Gastroesophageal sphincter (tissue), 4 donors: ENCODE results near the gene ALAS2. TPM values are rescaled to one million over a fixed set of nuclear protein-coding genes. Genes with fewer than 3 reads are reported as not detected.
"Not testable (repeated sequence)": the region's sequence is repeated elsewhere in the genome, so short reads cannot be mapped to it uniquely, and the experiment has no call there.

Experiments used
- ATAC-seq: fragments of 150-250 bp; one replicate; pipeline ENCODE4 v1.9.1; 2016; ENCODE audit warnings: mild to moderate bottlenecking, moderate library complexity
- H3K27ac ChIP-seq, 4 donors: fragments of 200-600 bp; sonication (generic) in 3 of 4; 1 replicate in 3 of 4; 2 replicates in 1 of 4; pipeline ENCODE4 v1.5.1; 2016 to 2019
- H3K27me3 ChIP-seq: fragments of 200-600 bp; sonication (generic); one replicate; pipeline ENCODE4 v1.5.1; 2019
- H3K36me3 ChIP-seq, 2 donors: fragments of 200-600 bp; sonication (generic); one replicate each; pipeline ENCODE4 v1.5.1; 2019; ENCODE audit warnings: control low read depth in 1 of 2
- H3K4me1 ChIP-seq, 3 donors: fragments of 200-600 bp; sonication (generic); 1 replicate in 2 of 3; 2 replicates in 1 of 3; pipeline ENCODE4 v1.5.1; 2016 to 2019; ENCODE audit warnings: control low read depth in 2 of 3
- H3K4me3 ChIP-seq, 2 donors: fragments of 200-600 bp; sonication (generic); one replicate each; pipeline ENCODE4 v1.5.1; 2019; ENCODE audit warnings: mild to moderate bottlenecking in 1 of 2, moderate library complexity in 1 of 2
- H3K9me3 ChIP-seq, 3 donors: fragments of 200-600 bp; sonication (generic); one replicate each; pipeline ENCODE4 v1.5.1; 2017 to 2019; ENCODE audit warnings: control low read depth in 2 of 3
- CTCF ChIP-seq, 4 experiments: fragments of 200-600 bp in 2 of 4; fragments of 450-650 bp in 2 of 4; sonication (generic) in 1 of 4; IDR thresholded peaks; one replicate each; pipeline ENCODE4 v1.5.1; 2017 to 2019; ENCODE audit warnings: antibody characterized with exemption in 4 of 4, mild to moderate bottlenecking in 2 of 4, moderate library complexity in 2 of 4
- EP300 ChIP-seq: sonication (generic); formaldehyde crosslinking; IDR thresholded peaks from one replicate; pipeline ENCODE4 v1.6.1; 2017; ENCODE audit warnings: antibody characterized with exemption, mild to moderate bottlenecking
- POLR2A ChIP-seq, 2 donors: fragments of 450-650 bp; IDR thresholded peaks; one replicate each; pipeline ENCODE4 v1.6.1; 2017; ENCODE audit warnings: antibody characterized with exemption in 2 of 2, mild to moderate bottlenecking in 2 of 2, moderate library complexity in 1 of 2
- POLR2AphosphoS5 ChIP-seq: sonication (generic); formaldehyde crosslinking; IDR thresholded peaks from one replicate; pipeline ENCODE4 v1.6.1; 2017; ENCODE audit warnings: antibody characterized with exemption
- WGBS, 2 donors: methylation state at CpG; one replicate each; pipeline ENCODE4 v1.1.5; 2018; ENCODE audit warnings: low coverage in 1 of 2; 5-methylcytosine and 5-hydroxymethylcytosine counted together
- total RNA-seq, 4 donors: library from RNA; depleted of rRNA; stranded (reverse); fragments of >200 nt; gene quantifications; one replicate each; pipeline ENCODE4 v1.1.0, GENCODE V29; 2016

The ALAS2 gene
- total RNA-seq, 4 donors from 2014 or later, result 0.39 to 2.2 (median 1.4) TPM; not detected in 1

- H3K9me3 ChIP-seq, result no peaks in the 10 kb centered on the region
- no peaks in the 10 kb centered on the region for H3K27me3 ChIP-seq
- no peak for TF ChIP-seq CTCF (IDR thresholded peaks at IDR 0.05)
- TF ChIP-seq EP300, result no peak
- no peak for TF ChIP-seq POLR2AphosphoS5
- TF ChIP-seq POLR2A (IDR thresholded peaks at IDR 0.05), result no peak
- H3K4me1 ChIP-seq, result peaks cover 0 to 5% (median 0%) of the 10 kb centered on the region in 3 donors
- no peak overlapping the region for H3K4me3 ChIP-seq
- no peaks in the 10 kb centered on the region for H3K36me3 ChIP-seq
- 44 to 86% methylated on average over 4 of the region's 6 CpGs for WGBS, 2 donors
- ATAC-seq, result no peak
- no peak overlapping the region for H3K27ac ChIP-seq
Measured at GRCh38 chrX:54994668-54995351, 36.0 kb downstream of the ALAS2 start.

GRCh38 chrX:54994099-54994498 lies 36.7 kb downstream of the ALAS2 start, which contains the start of gene PFKFB1:
Gene PFKFB1, minus strand, starts transcription at chrX:54994188. Its CDS starts 181 bp downstream, at chrX:54994007.
- TF ChIP-seq EP300 (no peak), POLR2A (IDR thresholded peaks at IDR 0.05) (no peak), CTCF (IDR thresholded peaks at IDR 0.05) (no peak), POLR2AphosphoS5 (no peak)
- Histone ChIP-seq H3K4me3 (no peak within 1 kb of the TSS), H3K27ac (no peak within 1 kb of the TSS), H3K9me3 (no peaks in the 10 kb centered on the region), H3K4me1 (peaks cover 0 to 2% (median 0%) of the 10 kb centered on the region in 3 donors), H3K36me3 (no peaks in the 10 kb centered on the region), H3K27me3 (no peaks in the 10 kb centered on the region)
- WGBS, 2 donors, result no CpG with 5 or more reads among the region's 2 CpGs
- no peak for ATAC-seq

GRCh38 chrX:54992911-54993622 lies 37.7 kb downstream of the ALAS2 start:
- TF ChIP-seq EP300 (no peak), CTCF (IDR thresholded peaks at IDR 0.05) (no peak), POLR2AphosphoS5 (no peak), POLR2A (IDR thresholded peaks at IDR 0.05) (no peak)
- no peak for ATAC-seq
- Histone ChIP-seq H3K27ac (no peak overlapping the region), H3K27me3 (no peaks in the 10 kb centered on the region), H3K36me3 (no peaks in the 10 kb centered on the region), H3K9me3 (no peaks in the 10 kb centered on the region), H3K4me1 (no peaks in the 10 kb centered on the region), H3K4me3 (no peak overlapping the region)
- 100% methylated on average over 1 of the region's 1 CpG; no CpG with 5 or more reads in 1 of the 2 donors for WGBS, 2 donors

- Histone ChIP-seq H3K4me3 (no peak overlapping the region), H3K27ac (no peak overlapping the region), H3K4me1 (no peaks in the 10 kb centered on the region), H3K9me3 (no peaks in the 10 kb centered on the region), H3K36me3 (no peaks in the 10 kb centered on the region), H3K27me3 (no peaks in the 10 kb centered on the region)
- TF ChIP-seq POLR2AphosphoS5, result no peak
- no peak for TF ChIP-seq POLR2A (IDR thresholded peaks at IDR 0.05)
- TF ChIP-seq EP300, result no peak
- no peak for TF ChIP-seq CTCF (IDR thresholded peaks at IDR 0.05)
- no peak for ATAC-seq
- 72 to 83% methylated on average over 2 of the region's 2 CpGs for WGBS, 2 donors
Measured at GRCh38 chrX:54991706-54992105, 39.1 kb downstream of the ALAS2 start.

GRCh38 chrX:54983306-54983705 lies 47.5 kb downstream of the ALAS2 start:
- ATAC-seq, H3K27ac ChIP-seq, H3K27me3 ChIP-seq, H3K9me3 ChIP-seq, H3K36me3 ChIP-seq, H3K4me3 ChIP-seq, H3K4me1 ChIP-seq: not testable (repeated sequence)
- 78 to 90% methylated on average over 2 of the region's 2 CpGs for WGBS, 2 donors
